NOMO-1 (cell line): ENCODE results near the gene GALNT2.

Experiments used
- DNase-seq, 2 experiments: peaks; one replicate each; lab custom pipeline; 2025; ENCODE audit not compliant: unreplicated experiment in 2 of 2; lab: John Stamatoyannopoulos, UW

Gene GALNT2

DNA sequence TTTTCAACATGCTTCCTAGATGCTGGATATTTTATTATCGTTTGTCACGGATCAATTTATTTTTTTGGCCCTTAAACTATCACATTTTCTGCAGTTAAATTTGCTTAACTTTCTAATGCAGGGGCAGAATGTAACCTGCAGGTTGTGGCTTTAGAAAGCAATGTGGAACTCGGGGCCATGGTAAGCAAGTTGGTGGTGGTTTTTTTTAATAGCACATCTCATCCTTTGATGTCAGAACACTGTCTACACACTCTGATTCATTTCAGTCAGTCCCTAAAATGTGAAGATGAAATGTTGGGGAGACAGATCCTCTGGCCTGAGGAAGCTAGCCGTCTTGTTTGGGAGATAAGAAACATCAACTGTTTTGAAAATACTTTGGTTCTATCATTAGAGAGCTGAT, 89.5 kb downstream of the GALNT2 start:
- DNase-seq: no peak

DNA sequence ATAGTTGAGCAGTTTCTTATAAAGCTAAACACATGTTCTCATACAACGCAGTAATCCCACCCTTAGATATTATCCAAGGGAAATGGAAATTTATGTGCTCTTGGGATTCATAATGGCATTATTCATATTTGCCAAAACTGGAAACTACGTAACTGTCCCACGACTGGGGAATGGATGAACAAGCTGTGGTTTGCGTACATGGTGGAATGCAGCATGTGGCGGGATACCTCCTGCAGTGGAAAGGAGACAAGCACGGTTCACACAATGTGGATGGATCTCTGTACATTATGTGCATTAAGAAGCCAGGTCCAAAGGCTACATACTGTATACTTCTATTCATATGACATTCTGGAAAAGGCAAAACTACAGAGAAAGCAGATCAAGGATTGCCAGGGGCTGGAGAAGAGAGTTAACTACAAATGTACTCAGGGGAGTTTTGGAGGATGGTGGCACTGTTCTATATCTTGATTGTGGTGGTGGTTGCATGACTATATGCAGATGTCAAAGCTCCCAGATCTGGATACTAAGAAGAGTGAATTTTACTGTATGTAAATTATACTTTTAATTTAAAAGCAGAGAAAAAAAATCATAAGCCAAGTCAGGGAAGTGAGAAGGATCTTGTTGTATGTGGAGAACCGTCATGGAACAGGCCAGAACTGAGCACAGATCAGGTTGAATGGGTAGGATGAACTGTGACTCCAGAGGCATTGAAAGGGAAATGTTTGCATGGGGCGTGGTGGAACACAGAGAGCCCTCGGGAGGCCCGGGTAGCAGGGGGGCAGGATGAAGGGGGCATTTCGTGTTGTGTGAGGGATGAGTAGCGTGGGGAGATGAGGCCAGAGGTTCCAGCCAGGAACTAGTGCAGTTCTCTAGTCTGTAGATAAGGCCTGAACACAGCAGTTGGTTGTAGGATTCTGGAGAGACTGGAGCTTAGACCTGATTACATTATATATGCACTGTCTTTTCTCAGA, 90.7 kb downstream of the GALNT2 start:
- DNase-seq: no peak

DNA sequence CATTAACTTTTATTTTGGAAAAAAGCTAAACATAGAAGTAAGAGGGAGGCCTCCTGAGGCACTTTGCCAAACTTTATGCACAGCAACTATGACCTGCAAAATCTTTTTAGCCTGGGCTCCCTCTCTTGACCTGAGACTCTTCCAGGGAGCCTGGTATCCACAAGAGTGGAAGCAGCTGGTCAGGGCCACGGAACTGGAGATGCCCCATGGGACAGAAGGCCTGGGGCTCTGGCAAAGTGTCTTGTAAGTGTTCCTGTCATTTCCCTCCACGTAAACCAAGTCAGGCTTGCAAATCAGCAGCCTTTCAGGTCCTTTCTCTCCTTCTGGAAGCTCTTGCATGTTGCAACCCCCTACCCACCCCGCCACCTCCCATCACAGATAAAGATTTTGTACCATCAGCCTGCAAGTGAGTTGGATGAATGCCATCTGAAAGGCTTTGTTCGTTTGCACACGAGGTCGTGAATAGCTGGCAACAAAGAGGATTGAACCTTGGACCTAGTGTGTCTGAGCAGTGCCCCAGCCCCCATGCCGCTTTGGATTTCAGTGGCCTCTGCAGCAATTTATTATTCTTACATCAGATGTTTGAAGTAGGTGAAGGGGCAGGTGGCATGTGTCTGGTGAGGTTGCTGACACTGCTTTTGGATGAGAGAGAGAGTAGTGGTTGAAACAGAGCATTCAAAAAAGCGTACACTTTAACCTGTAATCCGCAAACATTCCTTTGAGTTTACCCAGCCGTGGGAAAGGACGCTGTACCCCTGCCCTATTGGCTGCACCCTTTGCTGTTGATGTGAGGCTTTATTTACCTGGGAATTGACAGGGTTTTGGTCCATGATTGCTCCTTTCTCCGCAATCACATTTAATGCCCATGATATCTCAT, 91.6 kb downstream of the GALNT2 start:
- DNase-seq: no peak

DNA sequence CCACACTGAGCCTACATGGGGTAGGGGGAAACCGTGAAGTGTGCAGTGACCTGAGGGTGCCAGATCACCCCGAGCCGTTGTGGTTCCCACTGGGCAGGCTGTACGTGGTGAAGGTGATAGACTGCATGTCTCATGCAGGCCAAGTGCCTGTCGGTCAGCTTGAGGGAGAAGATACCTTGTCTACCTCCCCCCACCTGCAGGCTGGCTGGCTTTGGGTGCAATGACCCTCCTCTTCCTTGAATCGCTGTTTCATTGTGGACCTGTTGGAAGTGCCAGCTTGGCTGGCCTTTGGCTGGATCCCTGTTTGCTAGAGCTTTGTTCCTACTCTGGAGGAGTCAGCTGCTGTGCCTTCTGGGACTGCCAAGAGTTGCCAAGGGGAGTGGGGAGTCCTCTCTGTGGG, 92.5 kb downstream of the GALNT2 start:
- no peak for DNase-seq

DNA sequence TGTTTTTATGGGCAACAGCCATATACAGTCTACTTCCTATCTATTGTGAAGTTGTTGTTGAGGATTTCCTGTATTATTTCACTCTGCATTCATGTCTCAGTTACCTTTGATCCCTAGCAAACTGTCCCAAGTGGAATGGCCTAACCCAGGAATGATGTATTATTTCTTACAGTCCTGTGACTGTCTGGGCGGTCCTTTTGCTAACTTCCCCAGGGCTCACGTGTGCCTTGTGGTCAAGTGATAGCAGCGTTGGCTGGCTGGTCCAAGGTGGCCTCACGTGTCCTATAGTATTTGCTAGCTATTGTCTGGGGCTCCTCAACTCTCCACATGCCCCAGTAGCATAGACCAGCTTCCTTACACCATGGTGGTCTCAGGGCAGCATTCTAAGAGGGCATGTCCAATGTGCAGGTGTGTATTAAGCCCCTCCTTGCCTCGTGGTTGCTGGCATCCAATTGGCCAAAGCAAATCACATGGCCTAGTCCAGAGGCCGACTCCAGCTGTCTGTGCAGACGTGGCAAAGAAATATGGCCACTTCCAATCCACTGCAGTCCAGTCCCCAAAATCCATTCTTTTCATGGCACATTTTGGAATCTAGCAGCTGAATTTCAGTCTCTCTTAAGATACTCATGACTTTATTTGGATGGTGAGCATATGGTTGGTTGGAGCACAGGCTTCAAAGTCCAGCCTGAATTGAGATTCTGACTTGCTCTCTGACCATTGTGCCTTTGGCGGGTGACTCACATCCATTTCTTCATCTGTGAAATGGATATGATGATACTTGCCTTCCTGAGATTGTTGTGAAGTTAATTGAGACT, 94.1 kb downstream of the GALNT2 start:
- DNase-seq: no peak

DNA sequence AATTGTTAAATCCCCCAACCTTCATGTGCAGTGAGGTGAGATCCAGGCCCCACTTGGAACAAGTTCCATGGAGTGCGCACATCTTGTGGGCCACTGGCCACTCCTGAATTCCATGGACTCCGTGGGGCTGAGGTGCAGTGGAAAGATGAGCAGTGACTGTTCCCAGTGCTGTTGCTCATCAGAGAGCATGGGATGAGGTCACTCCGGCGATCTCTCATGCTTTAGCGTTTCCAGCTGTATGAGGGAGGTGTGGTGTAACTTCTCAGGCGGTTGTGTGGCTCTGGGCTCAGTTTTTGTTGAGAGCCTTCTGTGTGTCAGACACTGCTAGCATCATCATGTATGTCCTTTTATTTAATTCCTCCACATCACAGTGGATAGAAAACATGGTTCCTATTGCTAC, 96.2 kb downstream of the GALNT2 start:
- DNase-seq: no peak

DNA sequence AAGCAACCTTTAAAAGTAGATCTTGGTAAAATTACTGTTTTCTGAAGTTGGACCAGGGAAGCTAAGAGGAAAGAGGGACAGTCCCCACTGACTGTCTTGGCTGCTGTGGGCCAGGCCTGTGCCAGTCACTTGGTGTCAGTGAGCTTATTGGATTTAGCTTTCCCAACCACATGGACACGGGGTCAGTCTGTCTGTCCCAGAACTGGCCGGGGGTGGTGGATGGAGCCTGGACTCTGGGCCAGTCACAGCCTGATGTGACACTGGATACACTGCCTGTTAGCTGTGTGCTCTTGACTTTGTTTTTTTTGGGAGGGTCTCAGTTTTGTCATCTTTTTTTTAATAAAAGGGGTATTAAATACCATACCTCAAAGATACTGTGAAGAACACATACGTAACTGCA, 96.7 kb downstream of the GALNT2 start:
- DNase-seq: no peak

DNA sequence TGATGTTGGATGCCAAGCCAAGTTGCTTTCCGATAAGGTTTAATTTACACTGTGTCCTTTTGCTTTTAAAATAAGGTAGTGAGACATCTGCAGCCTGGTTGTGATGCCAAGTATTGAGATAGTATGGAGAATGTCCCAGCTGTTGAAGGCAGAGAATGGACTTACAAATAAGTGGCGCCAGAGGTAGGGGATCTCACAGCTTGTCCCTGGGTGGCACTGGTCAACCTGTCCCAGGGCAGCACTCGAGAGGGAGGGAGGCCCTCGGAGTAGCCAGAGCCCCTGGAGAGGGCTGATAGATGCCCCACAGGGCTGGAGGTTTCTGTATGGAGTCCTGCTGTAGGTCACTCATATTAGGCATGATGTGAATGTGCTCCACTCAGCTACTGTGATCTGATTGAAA, 98.5 kb downstream of the GALNT2 start:
- DNase-seq: no peak

DNA sequence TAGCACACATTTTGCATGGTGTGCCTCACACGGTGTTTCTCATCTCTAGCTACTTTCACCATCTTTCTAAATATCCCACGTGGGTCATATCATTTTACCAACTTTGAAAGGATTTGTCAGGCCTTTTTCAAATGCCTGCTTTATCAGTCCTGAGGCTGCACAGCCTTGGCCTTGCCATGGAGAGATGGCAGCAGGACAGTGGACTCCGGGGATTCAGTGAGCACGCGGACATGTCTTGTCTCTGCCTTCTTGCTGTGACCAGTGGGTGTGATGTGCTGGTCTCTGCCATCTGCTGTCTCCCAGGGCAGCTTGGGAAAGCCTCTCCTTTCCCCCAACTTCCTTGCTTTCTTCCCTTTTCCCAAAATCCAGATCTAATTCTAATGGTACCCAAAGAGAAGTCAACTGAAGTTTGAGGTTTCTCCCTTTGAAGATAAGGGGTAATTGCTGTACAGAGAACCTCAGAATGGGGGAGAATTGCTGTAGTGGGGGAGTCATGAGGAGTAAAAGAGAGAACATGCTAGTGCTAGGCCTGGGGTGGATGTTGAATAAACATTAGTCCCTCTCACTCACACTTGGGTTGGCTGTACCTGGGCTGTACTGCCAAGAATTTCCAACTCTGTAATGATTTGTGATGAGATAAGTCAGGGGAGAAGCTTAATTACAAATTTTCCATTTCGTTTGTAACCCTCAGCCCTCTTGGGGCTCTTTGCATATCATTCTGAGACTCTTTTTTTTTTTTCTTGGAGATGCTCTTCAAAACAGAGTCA, 99.5 kb downstream of the GALNT2 start:
- DNase-seq: no peak

DNA sequence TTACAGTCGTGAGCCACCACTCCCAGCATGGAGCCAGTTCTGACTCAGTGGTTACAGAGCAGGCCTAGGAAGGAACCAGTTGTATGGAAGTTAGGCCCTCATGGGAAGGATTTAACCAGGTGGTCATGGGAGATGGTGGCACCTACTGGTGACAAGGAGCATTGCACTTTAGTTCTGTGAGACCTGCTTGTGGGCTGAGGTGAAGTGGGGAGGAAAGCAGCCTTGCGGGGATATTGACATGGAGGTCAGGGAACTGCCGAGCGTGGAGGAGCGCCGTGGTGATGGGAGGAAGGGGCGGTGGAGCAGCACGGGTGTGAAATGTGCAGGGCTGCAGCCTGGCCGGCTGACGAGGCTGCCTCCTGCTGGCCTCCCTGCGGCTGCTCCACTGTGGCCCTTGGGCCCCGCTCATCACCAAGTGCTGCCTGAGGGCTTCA, 100.4 kb downstream of the GALNT2 start:
- DNase-seq: peak in 1 of 2 experiments; percentile 29

DNA sequence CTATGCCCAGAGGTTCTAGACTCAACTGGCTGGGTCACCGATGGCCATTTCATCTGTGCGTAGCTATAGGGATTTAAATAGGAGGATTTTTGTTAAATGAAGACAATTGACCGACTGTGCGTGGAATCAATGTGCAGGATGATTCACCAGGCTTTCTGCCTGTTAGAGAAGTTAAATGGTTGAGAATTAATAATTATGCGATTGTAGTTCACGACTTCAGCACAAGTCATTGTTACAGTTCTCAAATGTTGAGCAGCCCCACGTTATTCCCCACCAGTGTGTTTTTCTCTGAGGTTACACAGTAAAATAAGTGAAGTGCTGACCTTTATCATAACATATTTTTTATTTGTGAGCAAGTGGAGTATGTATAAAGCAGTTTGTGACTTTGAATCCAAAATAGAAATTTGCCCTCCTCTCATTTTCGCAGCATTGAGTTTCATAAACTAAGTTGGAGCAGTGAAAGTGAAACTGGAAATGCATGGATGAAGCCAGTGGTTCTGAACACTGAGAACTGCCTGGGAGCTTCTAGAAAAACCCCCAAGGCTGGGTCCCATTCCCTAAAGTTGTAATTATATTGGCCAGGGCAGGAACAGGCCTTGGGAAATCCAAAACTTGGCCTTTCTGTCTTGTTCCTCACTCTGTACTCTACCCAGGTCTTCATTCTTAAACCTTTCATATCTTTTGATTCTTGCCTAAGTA, 102.6 kb downstream of the GALNT2 start:
- no peak for DNase-seq

DNA sequence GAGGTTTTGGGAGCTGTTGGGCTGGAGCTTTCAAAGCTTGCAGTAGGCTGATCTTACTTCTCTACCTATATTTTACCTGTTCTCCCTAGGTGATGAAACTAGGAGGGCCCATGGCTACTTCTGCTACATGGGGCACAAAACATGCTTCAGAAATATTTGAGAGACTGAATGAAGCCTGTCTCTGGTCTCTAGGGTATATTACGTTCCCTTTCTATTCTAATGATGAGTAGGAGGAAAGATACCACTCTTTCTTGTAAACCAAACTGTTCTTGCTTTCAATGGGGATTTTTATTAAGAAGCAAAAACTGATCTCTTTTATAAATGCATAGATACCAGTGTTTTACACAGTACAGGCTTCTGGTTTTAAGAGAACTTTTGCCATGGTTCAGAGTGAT, 103.1 kb downstream of the GALNT2 start:
- DNase-seq: no peak

DNA sequence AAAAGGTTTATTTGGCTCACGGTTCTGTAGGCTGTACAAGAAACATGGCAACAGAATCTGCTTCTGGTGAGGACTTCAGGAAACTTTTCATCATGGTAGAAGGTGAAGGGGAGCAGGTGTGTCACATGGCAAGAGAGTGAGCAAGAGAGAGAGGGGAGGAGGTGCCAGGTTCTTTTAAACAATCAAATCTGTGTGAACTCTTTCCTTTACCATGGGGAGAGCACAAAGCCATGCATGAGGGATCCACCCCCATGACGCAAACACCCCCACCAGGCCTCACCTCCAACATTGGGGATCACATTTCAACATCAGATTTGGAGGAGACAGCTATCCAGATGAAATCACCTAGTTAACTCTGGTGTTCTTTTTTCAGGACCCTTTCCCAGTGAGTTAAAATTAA, 103.6 kb downstream of the GALNT2 start:
- no peak for DNase-seq

DNA sequence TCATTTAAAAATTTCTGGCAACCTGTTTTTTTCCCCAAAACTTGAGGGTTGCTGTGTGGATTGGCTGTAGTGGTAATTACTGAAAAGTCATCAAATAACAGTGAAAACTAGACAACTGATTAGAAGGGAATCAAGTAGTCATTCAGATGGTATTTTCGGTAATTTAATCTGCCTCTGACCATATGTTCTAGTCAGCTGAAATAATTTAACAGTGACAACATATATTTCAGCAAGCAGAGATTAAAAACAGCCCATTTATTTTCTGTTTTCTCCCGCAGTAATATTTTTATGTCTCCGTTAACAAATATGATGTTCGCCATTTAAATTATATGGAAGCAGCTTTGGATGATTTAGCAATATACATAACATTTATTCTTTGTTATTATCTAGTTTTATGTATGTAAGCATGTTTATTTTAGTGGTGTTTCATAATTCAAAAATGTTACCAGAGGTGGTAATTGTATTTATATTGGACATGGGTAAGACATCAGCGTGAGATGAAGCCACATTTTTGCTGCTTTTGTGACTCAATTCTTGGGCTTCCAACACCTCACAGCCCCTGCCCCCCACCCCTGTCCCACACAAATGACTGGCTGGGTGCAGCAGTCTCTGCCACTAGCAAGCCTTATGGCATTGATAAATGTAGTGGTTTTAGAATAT, 104.4 kb downstream of the GALNT2 start:
- DNase-seq: no peak

DNA sequence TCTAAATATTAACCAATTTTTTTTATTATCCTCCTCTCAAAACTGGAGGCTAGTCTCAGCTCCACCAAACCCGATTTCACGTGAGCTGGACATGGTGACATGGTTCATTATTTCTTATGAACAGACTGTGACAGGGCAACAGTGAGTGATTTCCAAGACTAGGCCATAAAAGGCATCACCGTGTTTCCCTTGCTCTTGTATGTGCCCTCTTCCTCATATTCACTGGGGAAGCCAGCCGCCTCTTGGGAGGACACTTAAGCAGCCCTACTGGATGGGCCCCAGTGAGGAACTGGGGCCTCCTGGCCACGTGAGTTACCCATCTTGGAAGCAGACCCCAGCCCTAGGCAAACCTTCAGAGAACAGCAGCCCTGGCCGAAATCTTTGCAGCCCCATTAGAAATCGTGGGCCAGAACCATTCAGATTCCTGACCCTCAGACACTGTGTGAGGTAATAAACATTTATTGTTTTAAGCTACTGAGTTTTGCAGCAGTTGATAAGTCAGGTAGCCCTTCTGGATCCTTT, 105.0 kb downstream of the GALNT2 start:
- no peak for DNase-seq

DNA sequence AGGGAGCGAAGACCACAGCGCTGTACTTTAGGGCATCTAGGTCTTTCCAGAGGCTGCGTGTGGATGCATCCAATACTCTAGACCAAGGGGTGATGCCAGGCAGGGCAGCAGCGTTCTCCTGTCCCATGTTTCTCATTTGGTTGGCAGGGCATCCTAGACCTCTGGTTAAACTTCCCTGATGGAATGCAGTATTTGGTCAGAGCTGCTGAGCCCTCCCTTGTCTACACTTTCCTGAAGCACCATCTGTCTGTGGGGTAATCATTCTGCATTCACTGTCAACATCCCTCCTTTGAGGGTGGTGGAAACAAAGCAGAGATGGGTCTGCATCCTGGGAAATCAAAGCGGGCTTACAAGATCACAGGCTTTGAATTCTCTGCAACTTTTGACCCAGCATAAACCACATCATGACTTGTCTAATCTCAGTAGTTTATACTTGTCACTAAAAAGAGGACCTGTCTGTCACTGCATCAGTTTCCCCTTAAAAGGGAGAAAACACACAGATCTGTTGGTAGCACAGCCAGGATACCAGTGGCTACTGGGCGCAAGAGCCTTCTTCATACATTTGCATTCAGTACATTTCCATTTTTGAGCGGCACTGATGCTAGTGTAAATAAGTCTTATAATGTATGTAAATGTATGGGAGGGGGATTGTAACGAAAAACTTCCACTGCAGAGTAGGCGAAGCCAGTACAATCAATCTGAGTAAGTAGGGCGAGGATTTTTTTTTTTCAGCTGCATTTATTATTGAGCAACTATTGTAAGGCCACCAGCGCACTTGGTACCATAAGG, 106.3 kb downstream of the GALNT2 start:
- DNase-seq: no peak

DNA sequence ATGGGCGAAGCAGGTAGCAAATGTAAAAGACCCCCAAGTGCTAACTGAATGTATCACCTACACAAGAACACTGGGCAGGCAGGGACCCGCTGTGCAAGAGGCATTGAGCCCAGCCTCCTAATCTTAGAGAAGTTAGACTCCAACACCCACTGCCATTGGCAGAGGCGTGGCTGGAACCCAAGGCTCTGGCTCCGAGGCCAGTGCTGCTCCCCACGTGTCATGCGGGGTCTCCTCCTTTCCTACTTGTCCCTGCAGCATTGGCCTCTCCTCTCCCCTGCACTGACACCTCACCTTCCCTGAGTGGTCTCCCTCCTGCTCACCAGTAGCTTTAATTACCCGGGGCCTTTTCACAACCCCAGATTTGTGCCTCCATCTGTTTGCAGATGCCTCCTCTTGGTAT, 107.0 kb downstream of the GALNT2 start:
- no peak for DNase-seq
